WERI-Rb-1 (cell line): ENCODE measurements around the gene SPON1.
"Not testable (repeated sequence)": the region's sequence is repeated elsewhere in the genome, so short reads cannot be mapped to it uniquely, and the experiment has no call there.

Experiments used
- DNase-seq: peaks from one replicate; pipeline ENCODE4 v3.0.0-alpha.2; 2020
- H3K27ac ChIP-seq: fragments of 250-450 bp; sonication (Bioruptor Pico); 2 replicates; pipeline ENCODE4 v1.5.1; 2020; ENCODE audit warnings: mild to moderate bottlenecking, moderate library complexity
- H3K27me3 ChIP-seq: fragments of 250-450 bp; sonication (Bioruptor Pico); 2 replicates; pipeline ENCODE4 v1.5.1; 2021; ENCODE audit warnings: mild to moderate bottlenecking, low read depth, moderate library complexity; ENCODE audit not compliant: insufficient read depth, severe bottlenecking
- H3K36me3 ChIP-seq: fragments of 250-450 bp; sonication (Bioruptor Pico); 2 replicates; pipeline ENCODE4 v1.5.1; 2020; ENCODE audit warnings: mild to moderate bottlenecking, moderate library complexity
- H3K4me3 ChIP-seq: 2 replicates; pipeline ENCODE4 v1.5.1; 2011; ENCODE audit warnings: low read depth, mild to moderate bottlenecking, control low read depth, low read length
- H3K9me3 ChIP-seq: fragments of 250-450 bp; sonication (Bioruptor Pico); 2 replicates; pipeline ENCODE4 v1.5.1; 2021; ENCODE audit warnings: mild to moderate bottlenecking, moderate library complexity; ENCODE audit not compliant: severe bottlenecking
- CTCF ChIP-seq: IDR thresholded peaks from 2 replicates; pipeline ENCODE4 v1.5.1; 2011; ENCODE audit warnings: low read depth, mild to moderate bottlenecking, control low read depth, inconsistent platforms, low read length

SPON1 gene

GRCh38 chr11:13923716-13924650, 38.5 kb upstream of the SPON1 start:
- H3K36me3 ChIP-seq: no peaks in the 10 kb centered on the region
- H3K27ac ChIP-seq: no peak overlapping the region
- no peaks in the 10 kb centered on the region for H3K27me3 ChIP-seq
- H3K9me3 ChIP-seq: no peaks in the 10 kb centered on the region
- TF ChIP-seq CTCF: no peak
- no peak for DNase-seq
- no peak overlapping the region for H3K4me3 ChIP-seq

GRCh38 chr11:13924801-13925327, 37.7 kb upstream of the SPON1 start:
- no peaks in the 10 kb centered on the region for H3K36me3 ChIP-seq
- DNase-seq: no peak
- no peaks in the 10 kb centered on the region for H3K9me3 ChIP-seq
- no peak for TF ChIP-seq CTCF
- H3K27me3 ChIP-seq: no peaks in the 10 kb centered on the region
- H3K4me3 ChIP-seq: no peak overlapping the region
- H3K27ac ChIP-seq: no peak overlapping the region

GRCh38 chr11:13926366-13926765, 36.2 kb upstream of the SPON1 start:
- H3K36me3 ChIP-seq, H3K9me3 ChIP-seq, DNase-seq: not testable (repeated sequence)

GRCh38 chr11:13926981-13927380, 35.5 kb upstream of the SPON1 start:
- no peak for TF ChIP-seq CTCF
- no peaks in the 10 kb centered on the region for H3K9me3 ChIP-seq
- DNase-seq: no peak
- H3K4me3 ChIP-seq: no peak overlapping the region
- no peaks in the 10 kb centered on the region for H3K36me3 ChIP-seq
- no peaks in the 10 kb centered on the region for H3K27me3 ChIP-seq
- no peak overlapping the region for H3K27ac ChIP-seq

More at GRCh38 chr11:13926366-13926765, 36.2 kb upstream of the SPON1 start:
- H3K27me3 ChIP-seq, H3K27ac ChIP-seq, H3K4me3 ChIP-seq: not testable (repeated sequence)

- DNase-seq: no peak
These were observed 35.0 kb upstream of the SPON1 start for GRCh38 chr11:13927481-13927880.

More at GRCh38 chr11:13927481-13927880, 35.0 kb upstream of the SPON1 start:
- TF ChIP-seq CTCF: no peak
- Histone ChIP-seq H3K36me3 (no peaks in the 10 kb centered on the region), H3K9me3 (no peaks in the 10 kb centered on the region), H3K27me3 (no peaks in the 10 kb centered on the region), H3K4me3 (no peak overlapping the region), H3K27ac (no peak overlapping the region)
